GM23338 (cell line): ENCODE measurements around the gene ANKS1B. TPM values are rescaled to one million over a fixed set of nuclear protein-coding genes. Genes with fewer than 3 reads are reported as not detected.

Source experiments
- ATAC-seq: fragments of 200-7000 bp; cut with Tn5 transposase; 3 replicates; pipeline ENCODE4 v1.9.1; 2020
- DNase-seq: peaks from one replicate; pipeline ENCODE4 v3.0.0-alpha.2; 2015; ENCODE audit warnings: low spot score
- H2AFZ ChIP-seq: fragments of 200-600 bp; sonication (generic); 2 replicates; pipeline ENCODE4 v1.8.0; 2016; ENCODE audit warnings: antibody characterized with exemption, mild to moderate bottlenecking, moderate library complexity
- H3F3A ChIP-seq: fragments of 200-600 bp; sonication (generic); replicated peaks from 2 replicates; pipeline ENCODE4 v1.8.0; 2017; ENCODE audit warnings: antibody characterized with exemption, mixed run types, low read depth
- H3K27ac ChIP-seq: fragments of 200-600 bp; sonication (generic); 2 replicates; pipeline ENCODE4 v1.6.1; 2016; ENCODE audit warnings: low read depth
- H3K27me3 ChIP-seq: fragments of 200-600 bp; sonication (generic); 2 replicates; pipeline ENCODE4 v1.8.0; 2016; ENCODE audit warnings: mild to moderate bottlenecking, mixed run types, moderate library complexity; ENCODE audit not compliant: insufficient read depth
- H3K36me3 ChIP-seq: fragments of 200-600 bp; sonication (generic); 2 replicates; pipeline ENCODE4 v1.8.0; 2016; ENCODE audit warnings: mild to moderate bottlenecking; ENCODE audit not compliant: insufficient read depth
- H3K4me1 ChIP-seq: fragments of 200-600 bp; sonication (generic); 2 replicates; pipeline ENCODE4 v1.8.0; 2016; ENCODE audit warnings: mild to moderate bottlenecking, moderate library complexity; ENCODE audit not compliant: insufficient read depth
- H3K4me2 ChIP-seq: fragments of 200-600 bp; sonication (generic); 2 replicates; pipeline ENCODE4 v1.7.1; 2017; ENCODE audit warnings: mixed run types
- H3K4me3 ChIP-seq: fragments of 200-600 bp; sonication (generic); 2 replicates; pipeline ENCODE4 v1.6.1; 2016; ENCODE audit warnings: mixed run types
- H3K79me2 ChIP-seq: fragments of 200-600 bp; sonication (generic); replicated peaks from 2 replicates; pipeline ENCODE4 v1.8.0; 2017; ENCODE audit warnings: mild to moderate bottlenecking; ENCODE audit not compliant: insufficient read depth
- H3K9me2 ChIP-seq: fragments of 200-600 bp; sonication (generic); 2 replicates; pipeline ENCODE4 v1.8.0; 2017; ENCODE audit not compliant: insufficient read depth
- H4K20me1 ChIP-seq: fragments of 200-600 bp; sonication (generic); replicated peaks from 2 replicates; pipeline ENCODE4 v1.8.0; 2017; ENCODE audit warnings: mild to moderate bottlenecking; ENCODE audit not compliant: insufficient read depth
- H3K27ac Mint-ChIP-seq: 2 replicates; pipeline ENCODE4 v1.8.0; 2020; ENCODE audit warnings: inconsistent platforms, mild to moderate bottlenecking, moderate library complexity, mixed read lengths
- H3K27me3 Mint-ChIP-seq: 3 replicates; pipeline ENCODE4 v1.8.0; 2022; ENCODE audit warnings: low read depth, mild to moderate bottlenecking, moderate library complexity, mixed read lengths, inconsistent platforms; ENCODE audit not compliant: insufficient read depth, poor library complexity
- H3K36me3 Mint-ChIP-seq: 3 replicates; pipeline ENCODE4 v1.8.0; 2021; ENCODE audit warnings: low read depth, mild to moderate bottlenecking, inconsistent platforms, moderate library complexity, mixed read lengths
- H3K4me1 Mint-ChIP-seq: 3 replicates; pipeline ENCODE4 v1.8.0; 2020; ENCODE audit warnings: mild to moderate bottlenecking, inconsistent platforms, mixed read lengths
- H3K4me3 Mint-ChIP-seq: 3 replicates; pipeline ENCODE4 v1.8.0; 2021; ENCODE audit warnings: moderate library complexity, mild to moderate bottlenecking, inconsistent platforms, mixed read lengths
- H3K9me3 Mint-ChIP-seq: 3 replicates; pipeline ENCODE4 v1.8.0; 2020; ENCODE audit warnings: moderate library complexity, mild to moderate bottlenecking, inconsistent platforms, mixed read lengths
- CREB1 ChIP-seq: fragments of 250-450 bp; sonication (Bioruptor Pico); IDR thresholded peaks from 2 replicates; pipeline ENCODE4 v1.5.0; 2020; ENCODE audit warnings: low read depth, mild to moderate bottlenecking, moderate library complexity
- EZH2 ChIP-seq: fragments of 200-600 bp; sonication (generic); IDR thresholded peaks from one replicate; pipeline ENCODE4 v1.8.0; 2017; ENCODE audit warnings: antibody characterized with exemption, mild to moderate bottlenecking, low read depth; ENCODE audit not compliant: unreplicated experiment
- EZH2phosphoT487 ChIP-seq: fragments of 200-600 bp; sonication (generic); IDR thresholded peaks from one replicate; pipeline ENCODE4 v1.8.1; 2018; ENCODE audit warnings: antibody characterized with exemption; ENCODE audit not compliant: unreplicated experiment
- JUNB ChIP-seq: IDR thresholded peaks from one replicate; pipeline ENCODE4 v1.6.1; 2016; ENCODE audit warnings: antibody characterized with exemption; ENCODE audit not compliant: unreplicated experiment
- REST ChIP-seq: IDR thresholded peaks from one replicate; pipeline ENCODE4 v1.6.1; 2018; ENCODE audit warnings: antibody characterized with exemption; ENCODE audit not compliant: unreplicated experiment
- STAT1 ChIP-seq: IDR thresholded peaks from one replicate; pipeline ENCODE4 v1.6.1; 2016; ENCODE audit warnings: antibody characterized with exemption; ENCODE audit not compliant: unreplicated experiment
- ZNF114 ChIP-seq: fragments of 250-450 bp; sonication (Bioruptor Pico); IDR thresholded peaks from 2 replicates; pipeline ENCODE4 v1.5.0; 2020; ENCODE audit warnings: mild to moderate bottlenecking, moderate library complexity
- ZNF331 ChIP-seq: fragments of 250-450 bp; sonication (Bioruptor Pico); IDR thresholded peaks from 2 replicates; pipeline ENCODE4 v1.5.0; 2020; ENCODE audit warnings: low read depth, mild to moderate bottlenecking, moderate library complexity
- polyA plus RNA-seq: library from polyadenylated mRNA; unstranded; fragments of >200 nt; fragmentation: Nextera tagmentation; extraction: Ambion mirVana; gene quantifications from 2 replicates; pipeline ENCODE4 v1.2.1, GENCODE V29; 2016
- total RNA-seq: library from RNA; depleted of rRNA; stranded (reverse); fragments of >200 nt; shearing (Covaris generic); gene quantifications from 2 replicates; pipeline ENCODE4 v1.2.3, GENCODE V29; 2014
- TF ChIP-seq, protein P1 (sequence below), 2 experiments: fragments of 200-600 bp in 1 of 2; sonication (generic) in 1 of 2; conservative IDR thresholded peaks; 2 replicates each; pipeline versions ENCODE4 v1.5.1 to v1.6.1; 2016 to 2017; ENCODE audit warnings: antibody characterized with exemption in 2 of 2, low read depth in 2 of 2, mild to moderate bottlenecking in 2 of 2, moderate library complexity in 1 of 2

The ANKS1B gene
- total and polyA plus RNA-seq, 2 experiments from 2014 or later = 4.3 to 5.8 TPM

DNA sequence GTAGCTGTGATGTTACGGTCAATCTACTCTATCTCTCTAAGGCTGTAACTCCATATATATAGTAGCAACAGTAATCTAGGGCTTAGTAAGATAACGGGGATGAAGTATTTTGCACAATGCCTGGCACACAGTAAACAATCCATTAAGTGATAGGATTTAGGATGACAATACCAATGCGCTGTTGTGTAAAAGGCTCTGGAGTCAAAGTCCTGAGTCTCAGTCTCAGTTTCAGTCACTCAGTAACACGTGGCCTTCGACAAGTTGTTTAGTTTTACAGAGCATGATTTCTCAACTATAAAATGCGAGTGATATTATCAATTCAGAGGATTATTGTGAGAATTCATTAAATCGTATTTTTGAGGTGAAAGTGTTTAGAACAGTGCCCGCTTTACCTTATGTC lies 174.8 kb downstream of the ANKS1B start (continued):
- no peak for TF ChIP-seq REST
- no peak for TF ChIP-seq ZNF114 (CRISPR knock-in tag)
- no peak for TF ChIP-seq ZNF331 (CRISPR knock-in tag)
- no peak for TF ChIP-seq CREB1

GRCh38 chr12:99806304-99806703 lies 178.4 kb downstream of the ANKS1B start:
- Mint-ChIP-seq H3K27me3 (no peaks in the 10 kb centered on the region), H3K9me3 (no peaks in the 10 kb centered on the region), H3K4me1 (no peaks in the 10 kb centered on the region; the same call in 1 of the 3 replicates), H3K4me3 (no peak overlapping the region), H3K36me3 (no peaks in the 10 kb centered on the region), H3K27ac (no peak overlapping the region)
- DNase-seq (no peak), ATAC-seq (no peak)
- Histone ChIP-seq H4K20me1 (no peaks in the 10 kb centered on the region), H3K4me3 (no peak overlapping the region), H3K27ac (no peak overlapping the region), H3K9me2 (no peaks in the 10 kb centered on the region), H3K4me1 (0 out of 2 replicates have a peak, but pooled peaks cover 4% of the 10 kb centered on the region), H3K79me2 (no peaks in the 10 kb centered on the region), H3K27me3 (no peaks in the 10 kb centered on the region), H2AFZ (no peak overlapping the region), H3F3A (no peaks in the 10 kb centered on the region), H3K4me2 (no peak overlapping the region), H3K36me3 (no peaks in the 10 kb centered on the region)
- TF ChIP-seq ZNF114 (CRISPR knock-in tag) (no peak), STAT1 (no peak), EZH2 (no peak), EZH2phosphoT487 (no peak), CREB1 (no peak), JUNB (no peak)

- Mint-ChIP-seq H3K27ac (peak overlapping the region; percentile 25; the same call in 1 of the 2 replicates), H3K27me3 (no peaks in the 10 kb centered on the region), H3K4me3 (no peak overlapping the region), H3K4me1 (no peaks in the 10 kb centered on the region), H3K36me3 (no peaks in the 10 kb centered on the region), H3K9me3 (no peaks in the 10 kb centered on the region)
- Histone ChIP-seq H3K9me2 (no peaks in the 10 kb centered on the region; the same call in 1 of the 2 replicates), H3K27ac (no peak overlapping the region), H3K4me3 (no peak overlapping the region), H4K20me1 (no peaks in the 10 kb centered on the region), H3K36me3 (no peaks in the 10 kb centered on the region), H3K27me3 (no peaks in the 10 kb centered on the region), H3K4me2 (no peak overlapping the region), H3K4me1 (no peaks in the 10 kb centered on the region), H3F3A (no peaks in the 10 kb centered on the region), H2AFZ (no peak overlapping the region), H3K79me2 (no peaks in the 10 kb centered on the region)
- ATAC-seq = no peak
- TF ChIP-seq, protein P1, sequence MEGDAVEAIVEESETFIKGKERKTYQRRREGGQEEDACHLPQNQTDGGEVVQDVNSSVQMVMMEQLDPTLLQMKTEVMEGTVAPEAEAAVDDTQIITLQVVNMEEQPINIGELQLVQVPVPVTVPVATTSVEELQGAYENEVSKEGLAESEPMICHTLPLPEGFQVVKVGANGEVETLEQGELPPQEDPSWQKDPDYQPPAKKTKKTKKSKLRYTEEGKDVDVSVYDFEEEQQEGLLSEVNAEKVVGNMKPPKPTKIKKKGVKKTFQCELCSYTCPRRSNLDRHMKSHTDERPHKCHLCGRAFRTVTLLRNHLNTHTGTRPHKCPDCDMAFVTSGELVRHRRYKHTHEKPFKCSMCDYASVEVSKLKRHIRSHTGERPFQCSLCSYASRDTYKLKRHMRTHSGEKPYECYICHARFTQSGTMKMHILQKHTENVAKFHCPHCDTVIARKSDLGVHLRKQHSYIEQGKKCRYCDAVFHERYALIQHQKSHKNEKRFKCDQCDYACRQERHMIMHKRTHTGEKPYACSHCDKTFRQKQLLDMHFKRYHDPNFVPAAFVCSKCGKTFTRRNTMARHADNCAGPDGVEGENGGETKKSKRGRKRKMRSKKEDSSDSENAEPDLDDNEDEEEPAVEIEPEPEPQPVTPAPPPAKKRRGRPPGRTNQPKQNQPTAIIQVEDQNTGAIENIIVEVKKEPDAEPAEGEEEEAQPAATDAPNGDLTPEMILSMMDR (conservative IDR thresholded peaks at IDR 0.05; ENCODE audit: low read depth in 2 of 2) = no peak
- no peak for DNase-seq
These were observed 180.0 kb downstream of the ANKS1B start for GRCh38 chr12:99804715-99805114.
